SK-N-SH (cell line): Measurements from ENCODE around the gene UBN2.
A peak's percentile ranks its signal among the peaks of the same experiment; 100 is the strongest.

Experiments used
- CTCF ChIP-seq: fragments of 200-600 bp; sonication (generic); IDR thresholded peaks from 2 replicates; pipeline ENCODE4 v1.6.1; 2017; ENCODE audit warnings: antibody characterized with exemption, mild to moderate bottlenecking, moderate library complexity
- FOXM1 ChIP-seq: IDR thresholded peaks from 2 replicates; pipeline ENCODE4 v1.4.0; 2012; ENCODE audit warnings: low read depth, mild to moderate bottlenecking
- RFX5 ChIP-seq: IDR thresholded peaks from 2 replicates; pipeline ENCODE4 v1.6.1; 2012; ENCODE audit warnings: mild to moderate bottlenecking, improper control_type of control experiment, low read length
- SMC3 ChIP-seq: IDR thresholded peaks from 2 replicates; pipeline ENCODE4 v1.6.1; 2012; ENCODE audit warnings: low read depth, low read length, improper control_type of control experiment

GRCh38 chr7:139341776-139342226, 110.8 kb downstream of the UBN2 start:
- no peak for TF ChIP-seq SMC3
- TF ChIP-seq RFX5 = peak; percentile 82
- TF ChIP-seq FOXM1 = no peak
- TF ChIP-seq CTCF = no peak
